HG03575 (cell line): Measurements from ENCODE around the gene CHST6.
A peak's percentile ranks its signal among the peaks of the same experiment; 100 is the strongest.
"Not testable (repeated sequence)": the region's sequence is repeated elsewhere in the genome, so short reads cannot be mapped to it uniquely, and the experiment has no call there.

Experiments
- ATAC-seq: cut with Tn5 transposase; IDR thresholded peaks from one replicate; pipeline ENCODE4 v1.9.1; 2021; ENCODE audit not compliant: unreplicated experiment, insufficient number of reproducible peaks, low FRiP score; ENCODE audit errors: extremely low read depth

CHST6 gene

GRCh38 chr16:75506574-75506973, 11.3 kb upstream of the CHST6 start:
- ATAC-seq: no peak

GRCh38 chr16:75506107-75506506, 10.9 kb upstream of the CHST6 start:
- ATAC-seq: no peak

- ATAC-seq: no peak
These were observed 8.6 kb upstream of the CHST6 start for GRCh38 chr16:75503801-75504200.

GRCh38 chr16:75502916-75503605, 7.8 kb upstream of the CHST6 start:
- ATAC-seq: no peak

GRCh38 chr16:75501820-75502219, 6.6 kb upstream of the CHST6 start:
- ATAC-seq: not testable (repeated sequence)

GRCh38 chr16:75501359-75501758, 6.1 kb upstream of the CHST6 start:
- no peak for ATAC-seq

- ATAC-seq: not testable (repeated sequence)
These were observed 3.5 kb upstream of the CHST6 start for GRCh38 chr16:75498605-75499322.

- no peak for ATAC-seq
These were observed 2.3 kb upstream of the CHST6 start for GRCh38 chr16:75497558-75497957.

- no peak for ATAC-seq
These were observed 573 bp downstream of the CHST6 start for GRCh38 chr16:75494661-75495075.

- ATAC-seq: no peak
These were observed 1.1 kb downstream of the CHST6 start for GRCh38 chr16:75494184-75494583.

- ATAC-seq: no peak
These were observed 3.4 kb downstream of the CHST6 start for GRCh38 chr16:75491876-75492275.

GRCh38 chr16:75488322-75488721, 6.9 kb downstream of the CHST6 start:
- ATAC-seq: no peak

GRCh38 chr16:75486676-75487313, 8.4 kb downstream of the CHST6 start:
- ATAC-seq: peak; percentile 61

GRCh38 chr16:75486014-75486675, 9.1 kb downstream of the CHST6 start:
- ATAC-seq: no peak

GRCh38 chr16:75485230-75486013, 9.8 kb downstream of the CHST6 start:
- ATAC-seq: peak; percentile 31

- no peak for ATAC-seq
These were observed 12.0 kb downstream of the CHST6 start for GRCh38 chr16:75483222-75483621.

- ATAC-seq: no peak
These were observed 12.6 kb downstream of the CHST6 start for GRCh38 chr16:75482434-75483205.

GRCh38 chr16:75481475-75481874, 13.8 kb downstream of the CHST6 start:
- ATAC-seq: no peak
